ENCODE data around the gene CFAP299. TPM values are rescaled to one million over a fixed set of nuclear protein-coding genes. Genes with fewer than 3 reads are reported as not detected.

Gene CFAP299
- total RNA-seq, 2 donors from 2014 or later = not detected

GRCh38 chr4:80931631-80932081 is 596.1 kb downstream of the CFAP299 start:
- Histone ChIP-seq H3K36me3 (ENCODE audit: control insufficient read depth, insufficient read depth, low read length) (no peaks in the 10 kb centered on the region), H3K9me3 (ENCODE audit: control insufficient read depth, low read length) (no peaks in the 10 kb centered on the region), H3K4me3 (ENCODE audit: low read length) (no peak overlapping the region), H3K27ac (ENCODE audit: low read depth, low read length) (no peak overlapping the region), H3K27me3 (ENCODE audit: control insufficient read depth, insufficient read depth, low read length, poor library complexity, severe bottlenecking) (no peaks in the 10 kb centered on the region), H3K9ac (ENCODE audit: extremely low read depth, low read length, poor library complexity, severe bottlenecking) (no peak overlapping the region), H3K4me1 (ENCODE audit: control insufficient read depth, insufficient read depth, low read length) (peaks cover 3% of the 10 kb centered on the region)
- DNase-seq = no peak
- no peak for TF ChIP-seq CTCF (conservative IDR thresholded peaks at IDR 0.05)
- no peak overlapping the region for H3K4me3 Mint-ChIP-seq
- H3K9me3 Mint-ChIP-seq = no peaks in the 10 kb centered on the region
- no peaks in the 10 kb centered on the region for H3K27me3 Mint-ChIP-seq (ENCODE audit: insufficient read depth)
- H3K4me1 Mint-ChIP-seq = peaks cover 2% of the 10 kb centered on the region
- no peaks in the 10 kb centered on the region for H3K36me3 Mint-ChIP-seq (ENCODE audit: low read depth)
- H3K27ac Mint-ChIP-seq = no peak overlapping the region
- WGBS, 2 experiments (ENCODE audit: insufficient coverage in 1 of 2, insufficient read length in 1 of 2) = 93% methylated on average over 4 of the region's 4 CpGs; no CpG with 5 or more reads in 1 of the 2 experiments

- H3K9me3 ChIP-seq (ENCODE audit: control insufficient read depth, low read length) = no peaks in the 10 kb centered on the region
- Mint-ChIP-seq H3K36me3 (ENCODE audit: low read depth) (no peaks in the 10 kb centered on the region), H3K27me3 (ENCODE audit: insufficient read depth) (peaks cover 4% of the 10 kb centered on the region), H3K4me1 (no peaks in the 10 kb centered on the region), H3K9me3 (no peaks in the 10 kb centered on the region), H3K4me3 (no peak overlapping the region), H3K27ac (no peak overlapping the region)
- H3K4me3 ChIP-seq (ENCODE audit: low read length) = no peak overlapping the region
- no peak for DNase-seq
- no peak overlapping the region for H3K27ac ChIP-seq (ENCODE audit: low read depth, low read length)
- H3K4me1 ChIP-seq (ENCODE audit: control insufficient read depth, insufficient read depth, low read length) = no peaks in the 10 kb centered on the region
- 89 to 95% methylated on average over 1 of the region's 1 CpG for WGBS, 2 experiments (ENCODE audit: insufficient coverage in 1 of 2, insufficient read length in 1 of 2)
- H3K36me3 ChIP-seq (ENCODE audit: control insufficient read depth, insufficient read depth, low read length) = no peaks in the 10 kb centered on the region
- H3K9ac ChIP-seq (ENCODE audit: extremely low read depth, low read length, poor library complexity, severe bottlenecking) = no peak overlapping the region
- H3K27me3 ChIP-seq (ENCODE audit: control insufficient read depth, insufficient read depth, low read length, poor library complexity, severe bottlenecking) = peaks cover 10% of the 10 kb centered on the region
- no peak for TF ChIP-seq CTCF (conservative IDR thresholded peaks at IDR 0.05)
These were observed 612.6 kb downstream of the CFAP299 start for GRCh38 chr4:80948141-80948540.

GRCh38 chr4:80948995-80949394 is 613.5 kb downstream of the CFAP299 start:
- no peaks in the 10 kb centered on the region for H3K36me3 ChIP-seq (ENCODE audit: control insufficient read depth, insufficient read depth, low read length)
- H3K9me3 ChIP-seq (ENCODE audit: control insufficient read depth, low read length) = no peaks in the 10 kb centered on the region
- Mint-ChIP-seq H3K27ac (no peak overlapping the region), H3K4me3 (no peak overlapping the region), H3K36me3 (ENCODE audit: low read depth) (no peaks in the 10 kb centered on the region), H3K4me1 (no peaks in the 10 kb centered on the region), H3K9me3 (no peaks in the 10 kb centered on the region), H3K27me3 (ENCODE audit: insufficient read depth) (peaks cover 4% of the 10 kb centered on the region)
- no peak for TF ChIP-seq CTCF (conservative IDR thresholded peaks at IDR 0.05)
- no peak for DNase-seq
- H3K4me3 ChIP-seq (ENCODE audit: low read length) = no peak overlapping the region
- peaks cover 10% of the 10 kb centered on the region for H3K27me3 ChIP-seq (ENCODE audit: control insufficient read depth, insufficient read depth, low read length, poor library complexity, severe bottlenecking)
- no peak overlapping the region for H3K9ac ChIP-seq (ENCODE audit: extremely low read depth, low read length, poor library complexity, severe bottlenecking)
- H3K27ac ChIP-seq (ENCODE audit: low read depth, low read length) = no peak overlapping the region
- H3K4me1 ChIP-seq (ENCODE audit: control insufficient read depth, insufficient read depth, low read length) = no peaks in the 10 kb centered on the region

Measured in endodermal cell (in vitro differentiated cells).